IgD-negative memory B cell (primary cell): ENCODE measurements around the gene RPUSD3. TPM values are rescaled to one million over a fixed set of nuclear protein-coding genes. Genes with fewer than 3 reads are reported as not detected.
A peak's percentile ranks its signal among the peaks of the same experiment; 100 is the strongest.

Experiments
- H3K27ac Mint-ChIP-seq, 3 donors: one replicate each; pipeline ENCODE4 v1.8.0; 2020 to 2022; ENCODE audit warnings: mild to moderate bottlenecking in 3 of 3, mixed read lengths in 3 of 3, moderate library complexity in 1 of 3
- H3K27me3 Mint-ChIP-seq: one replicate; pipeline ENCODE4 v1.8.0; 2021; ENCODE audit warnings: mixed read lengths
- H3K36me3 Mint-ChIP-seq: one replicate; pipeline ENCODE4 v1.8.0; 2020; ENCODE audit warnings: mild to moderate bottlenecking, mixed read lengths
- H3K4me1 Mint-ChIP-seq, 3 donors: one replicate each; pipeline ENCODE4 v1.8.0; 2020 to 2022; ENCODE audit warnings: mixed read lengths in 3 of 3, mild to moderate bottlenecking in 1 of 3
- H3K4me3 Mint-ChIP-seq, 4 donors: one replicate each; pipeline ENCODE4 v1.8.0; 2020 to 2022; ENCODE audit warnings: mild to moderate bottlenecking in 4 of 4, mixed read lengths in 4 of 4, moderate library complexity in 3 of 4
- H3K9me3 Mint-ChIP-seq, 3 donors: one replicate each; pipeline ENCODE4 v1.8.0; 2020 to 2021; ENCODE audit warnings: mixed read lengths in 3 of 3, mild to moderate bottlenecking in 1 of 3
- polyA plus RNA-seq: library from polyadenylated mRNA; unstranded; fragments of 300-500 nt; fragmentation: Illumina TruSeq; gene quantifications from one replicate; pipeline ENCODE4 v1.2.3, GENCODE V29; 2021

Gene RPUSD3
- polyA plus RNA-seq, 1 donor from 2014 or later, result 57.9 TPM

- no peaks in the 10 kb centered on the region for H3K27me3 Mint-ChIP-seq
- no peaks in the 10 kb centered on the region for H3K36me3 Mint-ChIP-seq
- H3K4me1 Mint-ChIP-seq, result peaks cover 0 to 3% (median 0%) of the 10 kb centered on the region in 3 donors
- no peak overlapping the region for H3K4me3 Mint-ChIP-seq
- H3K9me3 Mint-ChIP-seq, result no peaks in the 10 kb centered on the region
- no peak overlapping the region for H3K27ac Mint-ChIP-seq
Measured at GRCh38 chr3:9828801-9829755, 14.7 kb downstream of the RPUSD3 start.

GRCh38 chr3:9826815-9827573 is 16.8 kb downstream of the RPUSD3 start:
- Mint-ChIP-seq H3K4me1 (peaks cover 0 to 3% (median 0%) of the 10 kb centered on the region in 3 donors), H3K36me3 (no peaks in the 10 kb centered on the region), H3K27ac (no peak overlapping the region), H3K9me3 (no peaks in the 10 kb centered on the region), H3K27me3 (no peaks in the 10 kb centered on the region), H3K4me3 (no peak overlapping the region)

GRCh38 chr3:9825451-9826040 is 18.3 kb downstream of the RPUSD3 start:
- no peak overlapping the region for H3K4me3 Mint-ChIP-seq
- H3K4me1 Mint-ChIP-seq, result no peaks in the 10 kb centered on the region
- H3K27me3 Mint-ChIP-seq, result no peaks in the 10 kb centered on the region
- H3K36me3 Mint-ChIP-seq, result no peaks in the 10 kb centered on the region
- H3K27ac Mint-ChIP-seq, result no peak overlapping the region
- H3K9me3 Mint-ChIP-seq, result no peaks in the 10 kb centered on the region

GRCh38 chr3:9820946-9821345 is 22.9 kb downstream of the RPUSD3 start:
- Mint-ChIP-seq H3K27me3 (no peaks in the 10 kb centered on the region), H3K4me3 (no peak overlapping the region), H3K4me1 (no peaks in the 10 kb centered on the region), H3K27ac (peak overlapping the region in 1 of 3 donors; percentile 71), H3K36me3 (no peaks in the 10 kb centered on the region), H3K9me3 (no peaks in the 10 kb centered on the region)

GRCh38 chr3:9820543-9820942 is 23.3 kb downstream of the RPUSD3 start:
- H3K27me3 Mint-ChIP-seq, result no peaks in the 10 kb centered on the region
- no peak overlapping the region for H3K4me3 Mint-ChIP-seq
- H3K27ac Mint-ChIP-seq, result no peak overlapping the region
- no peaks in the 10 kb centered on the region for H3K9me3 Mint-ChIP-seq
- H3K36me3 Mint-ChIP-seq, result no peaks in the 10 kb centered on the region
- H3K4me1 Mint-ChIP-seq, result no peaks in the 10 kb centered on the region

GRCh38 chr3:9818666-9819335 is 25.0 kb downstream of the RPUSD3 start:
- Mint-ChIP-seq H3K27ac (no peak overlapping the region), H3K27me3 (no peaks in the 10 kb centered on the region), H3K4me3 (no peak overlapping the region), H3K4me1 (no peaks in the 10 kb centered on the region), H3K36me3 (no peaks in the 10 kb centered on the region), H3K9me3 (no peaks in the 10 kb centered on the region)

DNA sequence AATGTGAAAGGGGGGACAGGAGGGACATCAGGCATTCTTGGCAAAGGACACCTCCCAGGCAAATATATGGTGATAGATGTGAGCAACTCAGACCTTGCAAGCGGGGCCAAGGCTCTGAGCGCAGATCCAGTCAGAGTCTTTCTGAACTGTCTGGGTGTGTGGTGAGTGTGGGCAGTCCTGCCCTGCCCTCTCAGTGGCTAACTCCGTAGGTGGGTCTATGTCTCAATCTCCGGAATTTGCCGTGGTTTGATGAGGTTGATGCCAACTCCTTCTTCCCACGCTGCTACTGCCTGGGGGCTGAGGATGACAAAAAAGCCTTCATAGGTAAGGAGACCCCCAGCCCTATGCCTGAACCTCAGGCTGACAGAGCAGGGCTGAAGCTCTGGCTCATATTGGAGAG is 26.4 kb downstream of the RPUSD3 start:
- Mint-ChIP-seq H3K27me3 (no peaks in the 10 kb centered on the region), H3K4me3 (no peak overlapping the region)

DNA sequence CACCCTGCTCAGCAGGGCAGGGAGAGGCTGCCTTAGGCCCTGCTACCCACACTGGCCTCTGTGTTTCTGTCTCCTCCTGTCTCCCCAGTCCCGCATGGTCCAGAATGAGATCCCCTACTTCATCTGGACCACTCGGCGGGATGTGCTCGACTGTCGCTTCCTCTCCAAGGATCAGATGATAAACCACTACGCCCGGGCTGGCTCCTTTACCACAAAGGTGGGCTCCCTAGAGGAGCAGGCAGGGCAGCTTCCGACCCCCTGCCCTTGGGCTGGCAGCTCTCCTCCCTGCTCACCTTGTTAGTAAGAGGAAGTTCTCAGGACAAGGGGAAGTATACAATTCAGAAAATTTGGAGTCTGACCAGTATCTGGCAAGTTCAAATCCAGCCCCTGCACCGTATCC is 27.8 kb downstream of the RPUSD3 start:
- Mint-ChIP-seq H3K27me3 (no peaks in the 10 kb centered on the region), H3K4me1 (peaks cover 0 to 5% (median 4%) of the 10 kb centered on the region in 3 donors), H3K4me3 (no peak overlapping the region), H3K36me3 (peaks cover 1% of the 10 kb centered on the region), H3K27ac (peak overlapping the region in 1 of 3 donors; percentile 27), H3K9me3 (no peaks in the 10 kb centered on the region)

More for the DNA sequence above, 26.4 kb downstream of the RPUSD3 start:
- Mint-ChIP-seq H3K4me1 (no peaks in the 10 kb centered on the region), H3K36me3 (peaks cover 1% of the 10 kb centered on the region), H3K27ac (no peak overlapping the region), H3K9me3 (no peaks in the 10 kb centered on the region)

DNA sequence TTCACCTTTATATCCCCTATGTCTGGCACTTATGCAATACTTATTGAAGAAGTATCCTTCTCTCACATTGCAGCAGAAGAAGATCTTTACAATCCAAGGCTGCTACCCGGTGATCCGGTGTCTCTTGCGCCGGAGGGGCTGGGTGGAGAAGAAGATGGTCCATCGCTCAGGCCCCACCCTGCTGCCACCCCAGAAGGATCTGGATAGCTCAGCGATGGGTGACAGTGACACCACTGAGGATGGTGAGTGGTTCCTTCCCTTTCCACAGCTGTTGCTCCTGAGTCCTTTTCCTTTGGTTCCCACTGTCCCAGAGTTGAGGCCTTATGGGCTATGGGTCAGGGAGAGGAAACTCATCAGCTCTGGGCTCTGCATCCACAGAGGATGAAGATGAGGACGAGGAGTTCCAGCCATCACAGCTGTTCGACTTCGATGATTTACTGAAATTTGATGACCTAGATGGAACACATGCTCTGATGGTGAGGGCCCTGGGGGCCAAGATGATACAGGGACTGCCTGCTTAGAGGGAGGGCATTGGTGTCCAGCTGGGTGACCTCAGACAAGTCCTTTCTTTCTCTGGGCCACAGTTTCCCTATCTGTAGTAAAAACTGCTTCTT is 30.8 kb downstream of the RPUSD3 start:
- Mint-ChIP-seq H3K36me3 (peaks cover 1% of the 10 kb centered on the region), H3K4me1 (peaks cover 13 to 24% (median 22%) of the 10 kb centered on the region in 3 donors), H3K4me3 (no peak overlapping the region), H3K27me3 (no peaks in the 10 kb centered on the region), H3K9me3 (no peaks in the 10 kb centered on the region), H3K27ac (peak overlapping the region in 2 of 3 donors; percentile 23 to 64)

DNA sequence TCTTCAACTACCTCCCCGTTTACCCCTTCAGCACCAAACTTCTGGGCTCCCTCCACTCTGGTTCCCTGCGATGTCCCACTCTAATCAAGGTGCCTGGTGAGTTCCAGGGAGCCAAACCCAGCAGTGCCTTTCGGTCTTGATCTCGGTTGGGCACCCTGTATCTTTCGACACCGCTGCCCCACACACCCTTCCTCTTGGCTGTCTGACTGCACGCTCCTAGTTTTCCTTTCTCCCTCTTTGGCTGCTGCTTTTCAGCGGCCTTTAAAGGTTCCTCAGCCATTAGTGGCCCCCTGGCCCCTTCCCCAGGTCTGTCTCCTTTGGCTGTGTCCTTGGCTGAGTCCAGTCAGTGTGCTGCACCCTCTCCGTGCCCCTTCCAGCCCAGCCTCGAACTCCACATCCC is 33.0 kb downstream of the RPUSD3 start:
- H3K4me3 Mint-ChIP-seq, result peak overlapping the region; percentile 83 to 97 (median 94)
- H3K9me3 Mint-ChIP-seq, result no peaks in the 10 kb centered on the region
- H3K27me3 Mint-ChIP-seq, result no peaks in the 10 kb centered on the region
- peaks cover 1% of the 10 kb centered on the region for H3K36me3 Mint-ChIP-seq
- peak overlapping the region; percentile 15 to 74 (median 73) for H3K27ac Mint-ChIP-seq
- peaks cover 18 to 30% (median 25%) of the 10 kb centered on the region in 3 donors for H3K4me1 Mint-ChIP-seq

DNA sequence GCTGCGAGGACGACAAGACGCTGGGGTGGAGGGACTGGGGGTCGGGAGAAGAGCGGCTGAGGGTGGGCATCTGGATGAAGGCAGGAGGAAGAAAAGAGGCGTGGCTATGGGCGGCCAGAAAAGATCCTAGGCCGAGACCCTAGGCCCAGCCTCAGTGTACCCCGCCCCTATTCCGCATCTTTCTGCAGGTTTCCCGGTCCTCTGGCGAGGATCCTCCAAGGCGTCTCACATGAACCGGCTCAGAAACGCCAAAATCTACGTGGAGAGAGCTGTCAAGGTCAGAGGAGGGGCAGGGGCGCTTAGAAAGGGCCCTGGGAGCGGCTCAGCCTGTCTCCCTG is 33.4 kb downstream of the RPUSD3 start:
- Mint-ChIP-seq H3K27ac (peak overlapping the region in 2 of 3 donors; percentile 15 to 73), H3K27me3 (no peaks in the 10 kb centered on the region), H3K9me3 (no peaks in the 10 kb centered on the region), H3K4me1 (peaks cover 18 to 30% (median 25%) of the 10 kb centered on the region in 3 donors), H3K4me3 (peak overlapping the region; percentile 83 to 97 (median 94)), H3K36me3 (peaks cover 1% of the 10 kb centered on the region)

GRCh38 chr3:9809615-9810432 is 34.0 kb downstream of the RPUSD3 start, which contains the start of gene TTLL3:
Gene TTLL3, plus strand, starts transcription at chr3:9810262. Its CDS starts 400 bp downstream, at chr3:9810662.
- H3K4me1 Mint-ChIP-seq, result peaks cover 18 to 30% (median 25%) of the 10 kb centered on the region in 3 donors
- peak within 1 kb of the TSS; percentile 89 to 98 (median 96) for H3K27ac Mint-ChIP-seq
- peaks cover 1% of the 10 kb centered on the region for H3K36me3 Mint-ChIP-seq
- H3K9me3 Mint-ChIP-seq, result no peaks in the 10 kb centered on the region
- H3K4me3 Mint-ChIP-seq, result peak within 1 kb of the TSS; percentile 83 to 97 (median 94)
- H3K27me3 Mint-ChIP-seq, result no peaks in the 10 kb centered on the region

GRCh38 chr3:9809239-9809614 is 34.6 kb downstream of the RPUSD3 start:
- Mint-ChIP-seq H3K36me3 (peaks cover 1% of the 10 kb centered on the region), H3K4me3 (peak overlapping the region; percentile 81 to 97 (median 94)), H3K4me1 (peaks cover 18 to 30% (median 25%) of the 10 kb centered on the region in 3 donors)

More at GRCh38 chr3:9809239-9809614, 34.6 kb downstream of the RPUSD3 start:
- Mint-ChIP-seq H3K27ac (peak overlapping the region; percentile 89 to 98 (median 96)), H3K9me3 (no peaks in the 10 kb centered on the region), H3K27me3 (no peaks in the 10 kb centered on the region)
